ENCODE data around the gene SERPINI1. TPM values are rescaled to one million over a fixed set of nuclear protein-coding genes. Genes with fewer than 3 reads are reported as not detected.

Gene SERPINI1, protein sequence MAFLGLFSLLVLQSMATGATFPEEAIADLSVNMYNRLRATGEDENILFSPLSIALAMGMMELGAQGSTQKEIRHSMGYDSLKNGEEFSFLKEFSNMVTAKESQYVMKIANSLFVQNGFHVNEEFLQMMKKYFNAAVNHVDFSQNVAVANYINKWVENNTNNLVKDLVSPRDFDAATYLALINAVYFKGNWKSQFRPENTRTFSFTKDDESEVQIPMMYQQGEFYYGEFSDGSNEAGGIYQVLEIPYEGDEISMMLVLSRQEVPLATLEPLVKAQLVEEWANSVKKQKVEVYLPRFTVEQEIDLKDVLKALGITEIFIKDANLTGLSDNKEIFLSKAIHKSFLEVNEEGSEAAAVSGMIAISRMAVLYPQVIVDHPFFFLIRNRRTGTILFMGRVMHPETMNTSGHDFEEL
- 2.9 TPM for total RNA-seq

DNA sequence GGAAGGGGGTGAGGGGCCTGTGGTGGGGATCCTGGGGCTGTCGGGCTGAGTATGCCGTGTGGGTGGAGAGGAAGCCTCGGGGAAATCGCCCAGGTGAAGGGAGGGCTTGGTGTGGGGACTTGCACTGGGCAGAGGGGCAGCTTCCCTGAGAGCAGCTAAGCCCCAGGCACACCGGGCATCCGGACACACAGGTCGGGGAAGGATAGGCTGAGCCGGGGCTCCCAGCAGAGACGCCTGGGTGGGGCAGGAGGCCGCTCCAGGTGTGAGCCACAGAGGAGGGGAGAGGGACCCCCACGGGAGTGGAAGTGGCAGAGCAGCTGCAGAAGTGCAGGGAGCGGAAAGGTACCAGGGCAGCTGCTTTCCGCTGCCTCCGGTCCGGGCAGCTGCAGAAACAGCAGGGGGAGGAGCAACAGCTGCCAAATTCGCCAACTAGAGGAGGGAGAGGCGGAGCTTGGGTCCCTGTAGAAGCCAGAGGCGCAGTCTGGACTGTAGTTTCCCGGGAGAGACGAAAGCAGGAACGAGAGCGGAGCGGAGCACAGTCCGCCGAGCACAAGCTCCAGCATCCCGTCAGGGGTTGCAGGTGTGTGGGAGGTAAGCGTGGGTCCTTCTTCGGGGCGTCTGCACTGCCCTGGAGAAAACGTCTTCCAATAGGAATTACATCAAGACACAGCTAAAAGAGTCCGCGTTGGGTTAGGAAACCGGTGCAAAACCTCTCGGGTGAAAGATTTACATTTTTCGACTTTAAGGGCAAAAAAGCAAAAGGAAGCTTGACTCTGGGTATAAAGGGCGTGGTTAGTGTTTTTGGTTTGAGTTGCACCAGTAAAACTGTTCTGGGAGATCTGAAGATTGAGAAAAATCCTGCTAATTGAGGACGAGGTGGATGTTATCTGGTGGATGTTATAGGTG, at the start of gene SERPINI1:
TSS of gene SERPINI1 (plus strand) at position 489 of the 906 bp plus-strand sequence. CDS start 53,408 bp downstream, outside the sequence.
- DNase-seq (ENCODE audit: low spot score), result peak; percentile 91

DNA sequence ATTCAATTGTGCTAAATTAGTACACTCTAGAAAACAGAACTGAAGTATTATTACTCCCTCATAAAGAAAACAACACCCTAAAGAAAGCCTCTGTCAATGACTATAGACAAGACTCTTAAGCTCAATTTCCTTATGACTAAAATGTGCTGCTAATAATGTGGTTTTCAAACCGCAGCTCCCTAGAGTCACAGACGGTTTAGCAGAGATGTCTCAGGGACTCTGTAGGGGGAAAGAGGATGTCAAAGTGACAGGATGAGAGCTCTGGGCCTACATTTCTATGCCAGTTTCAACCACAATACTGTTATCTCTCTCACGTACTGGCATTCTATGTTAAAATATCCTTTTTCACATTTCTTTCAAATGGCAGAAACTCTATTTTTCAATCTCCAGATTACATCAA, 44.2 kb upstream of the SERPINI1 start:
- no peak for DNase-seq (ENCODE audit: low spot score)

DNA sequence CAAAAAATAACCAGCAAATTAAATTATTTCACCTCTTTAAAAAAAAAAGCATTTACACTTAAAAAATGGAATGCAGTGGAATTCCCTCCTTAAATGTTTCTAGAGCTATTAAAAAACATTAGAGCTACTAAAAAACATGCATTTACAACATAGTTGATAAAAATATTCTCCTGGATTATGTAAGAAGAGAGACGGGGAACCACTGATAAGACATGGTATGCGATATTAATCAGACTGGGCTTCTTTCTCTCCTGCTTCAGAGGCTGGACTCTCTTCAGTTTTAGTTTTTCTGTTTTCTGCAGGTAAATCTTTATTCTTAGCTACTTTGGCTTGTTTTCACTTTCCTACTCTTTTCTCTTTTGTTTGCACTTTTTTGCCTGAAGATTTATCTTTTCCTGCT, 41.4 kb upstream of the SERPINI1 start:
- DNase-seq (ENCODE audit: low spot score), result no peak

DNA sequence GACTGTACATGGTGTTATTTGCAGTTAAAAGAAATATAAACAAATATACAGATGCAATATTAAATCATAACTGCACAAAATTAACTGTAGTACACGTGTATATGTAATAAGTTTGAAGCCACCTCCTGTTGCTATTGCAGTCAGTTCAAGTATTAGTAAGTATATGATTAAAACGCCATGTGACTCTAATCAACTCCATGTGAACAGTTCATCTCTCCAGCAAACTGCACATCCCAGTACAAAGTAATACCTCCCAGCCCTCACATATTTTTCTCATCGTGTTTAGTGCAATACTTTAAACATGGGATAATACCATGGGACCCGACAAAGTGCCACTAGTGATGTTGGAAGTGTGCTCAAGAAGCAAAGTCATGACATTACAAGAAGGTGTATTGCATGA, 35.5 kb upstream of the SERPINI1 start:
- DNase-seq (ENCODE audit: low spot score), result no peak

DNA sequence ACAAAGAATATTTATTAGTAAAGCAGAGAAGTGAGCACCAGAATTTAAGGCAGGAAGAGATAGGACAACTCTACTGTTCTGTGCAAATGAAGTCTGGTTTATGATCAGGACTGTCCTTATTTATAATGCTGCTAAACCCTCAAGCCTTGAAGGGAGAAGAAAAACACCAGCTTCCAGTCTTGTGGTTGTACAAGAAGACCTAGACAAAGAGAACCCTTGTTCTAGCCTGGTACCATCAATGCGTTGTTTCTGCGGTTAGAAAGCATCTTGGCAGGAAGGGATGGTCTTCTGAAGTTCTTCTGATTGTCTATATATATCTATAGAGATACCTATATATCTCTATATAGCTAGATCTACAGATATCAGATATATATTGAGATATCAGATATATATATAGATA, 34.6 kb upstream of the SERPINI1 start:
- no peak for DNase-seq (ENCODE audit: low spot score)

DNA sequence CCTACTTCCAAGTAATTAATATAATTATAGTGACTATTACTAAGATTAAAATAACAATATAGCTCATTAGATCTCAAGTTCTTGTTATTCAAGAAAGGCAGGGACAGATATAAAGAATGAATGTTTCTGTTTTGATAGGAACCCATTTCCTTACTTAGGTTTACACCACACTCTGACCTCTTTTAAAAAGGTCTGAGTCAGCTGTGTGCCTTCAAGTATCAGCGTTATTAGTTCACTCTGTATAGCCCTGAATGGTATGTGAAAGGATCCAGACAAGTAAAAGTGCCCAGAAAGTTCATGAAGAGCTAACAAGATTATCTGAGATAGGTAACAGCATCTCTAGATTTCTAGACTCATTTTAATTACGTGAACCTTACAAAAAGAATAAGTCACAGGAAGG, 29.7 kb upstream of the SERPINI1 start:
- no peak for DNase-seq (ENCODE audit: low spot score)

DNA sequence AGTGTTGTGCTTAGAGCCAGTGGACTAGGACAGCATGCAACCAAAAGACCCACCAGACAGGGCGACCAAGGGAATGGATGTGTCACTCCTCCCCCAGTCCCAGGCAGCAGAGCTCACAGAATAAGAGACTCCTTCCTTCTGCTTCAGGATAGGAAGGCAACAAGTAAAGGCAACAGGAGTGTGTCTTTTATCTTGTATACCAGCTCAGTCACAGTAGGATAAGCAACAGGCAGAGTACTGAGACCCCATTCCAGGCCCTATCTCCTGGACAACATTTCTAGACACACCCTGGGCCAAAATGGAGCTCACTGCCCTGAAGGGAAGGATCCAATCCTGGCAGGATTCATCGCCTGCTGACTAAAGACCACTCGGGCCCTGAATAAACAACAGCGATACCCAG, 25.8 kb upstream of the SERPINI1 start:
- no peak for DNase-seq (ENCODE audit: low spot score)

DNA sequence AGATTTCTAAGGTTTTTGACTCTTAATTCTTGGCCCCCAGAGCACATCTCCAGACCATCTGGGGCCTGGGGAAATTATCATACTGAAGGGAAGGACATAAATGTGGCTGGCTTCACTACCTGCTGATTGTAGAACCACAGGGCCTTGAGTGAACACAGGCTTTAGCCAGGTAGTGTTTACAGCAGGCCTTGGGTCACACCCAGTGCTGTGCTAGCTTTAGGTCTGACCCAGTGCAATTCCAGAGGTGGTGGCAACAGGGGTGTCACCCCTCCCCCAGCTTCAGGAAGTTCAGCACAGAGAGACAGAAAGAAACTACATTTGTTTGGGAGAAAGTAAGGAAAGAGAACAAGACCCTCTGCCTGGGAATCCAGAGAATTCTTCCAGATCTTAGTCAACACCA, 25.0 kb upstream of the SERPINI1 start:
- no peak for DNase-seq (ENCODE audit: low spot score)

DNA sequence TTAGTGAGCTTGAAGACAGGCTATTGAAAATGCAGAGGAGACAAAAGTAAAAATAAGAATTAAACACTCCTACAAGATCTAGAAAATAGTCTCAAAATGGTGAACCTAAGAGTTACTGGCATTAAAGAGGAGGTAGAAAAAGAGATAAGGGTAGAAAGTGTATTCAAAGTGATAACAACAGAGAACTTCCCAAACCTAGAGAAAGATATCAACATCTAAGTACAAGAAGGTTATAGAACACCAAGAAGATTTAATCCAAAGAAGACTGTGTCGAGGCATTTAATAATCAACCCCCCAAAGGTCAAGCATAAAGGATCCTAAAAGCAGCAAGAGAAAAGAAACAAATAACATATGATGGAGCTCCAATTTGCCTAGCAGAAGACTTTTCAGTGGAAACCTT, 24.1 kb upstream of the SERPINI1 start:
- DNase-seq (ENCODE audit: low spot score), result no peak

DNA sequence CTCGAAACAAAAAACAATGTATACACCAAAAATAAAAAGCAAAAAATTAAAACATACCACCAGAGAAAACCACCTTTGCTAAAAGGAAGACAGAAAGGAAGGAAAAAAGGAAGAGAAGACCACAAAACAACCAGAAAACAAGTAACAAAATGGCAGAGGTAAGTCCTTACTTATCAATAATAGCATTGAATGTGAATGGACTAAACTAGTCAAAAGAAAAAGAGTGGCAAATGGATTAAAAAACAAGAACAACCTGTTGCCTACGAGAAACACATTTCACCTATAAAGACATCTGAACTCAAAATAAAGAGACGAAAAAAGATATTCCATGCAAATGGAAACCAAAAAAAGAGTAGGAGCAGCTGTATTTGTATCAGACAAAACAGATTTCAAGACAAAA, 23.1 kb upstream of the SERPINI1 start:
- no peak for DNase-seq (ENCODE audit: low spot score)

DNA sequence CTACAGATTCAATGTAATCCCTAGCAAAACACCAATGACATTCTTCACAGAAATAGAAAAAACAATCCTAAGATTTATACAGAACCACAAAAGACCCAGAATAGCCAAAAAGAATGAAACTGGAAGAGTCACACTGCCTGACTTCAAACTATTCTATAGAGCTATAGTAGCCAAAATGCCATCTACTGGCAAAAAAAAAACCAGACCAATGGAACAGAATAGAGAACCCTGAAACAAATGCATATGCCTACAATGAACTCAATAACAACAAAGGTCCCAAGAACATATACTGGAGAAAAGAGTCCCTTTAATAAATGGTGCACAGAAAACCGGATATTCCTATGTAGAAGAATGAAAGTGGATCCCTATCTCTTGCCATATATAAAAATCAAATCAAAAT, 20.6 kb upstream of the SERPINI1 start:
- no peak for DNase-seq (ENCODE audit: low spot score)

DNA sequence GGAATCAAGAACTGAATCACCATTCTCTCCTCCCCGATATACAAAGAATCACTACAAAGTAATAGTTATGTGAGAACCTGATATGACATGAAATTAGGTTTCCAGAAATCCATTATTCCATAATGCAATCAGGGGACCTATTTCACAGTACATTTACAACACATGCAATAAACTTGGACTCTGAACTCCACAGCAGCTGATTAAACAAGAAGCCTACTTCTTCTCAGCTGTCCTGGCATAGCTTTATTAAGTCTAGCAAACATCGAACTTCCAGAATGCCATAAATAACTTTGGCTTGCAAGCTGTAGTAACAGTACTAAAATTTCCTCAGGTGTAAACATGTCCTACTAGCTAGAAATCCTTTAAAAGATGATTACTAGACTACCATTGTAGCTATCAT, 18.6 kb upstream of the SERPINI1 start:
- DNase-seq (ENCODE audit: low spot score), result no peak

DNA sequence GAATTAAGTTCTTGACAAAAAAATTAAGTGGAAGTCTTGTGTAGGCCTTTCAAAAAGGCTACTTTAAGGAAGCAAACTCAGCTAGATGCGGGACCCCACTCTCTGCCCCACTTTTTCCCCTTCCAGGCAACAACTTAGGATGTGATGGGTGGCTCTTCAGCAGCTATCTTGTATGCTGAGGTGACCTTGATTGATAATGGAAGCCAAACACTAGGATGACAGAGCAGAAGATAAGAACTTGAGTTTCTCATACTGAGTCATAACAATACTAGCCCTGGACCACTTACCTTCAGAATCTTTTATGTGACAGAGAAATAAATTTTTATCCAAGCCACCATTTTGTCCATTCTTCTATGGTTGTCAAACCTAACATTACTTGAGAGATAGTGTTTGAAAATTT, 16.9 kb upstream of the SERPINI1 start:
- DNase-seq (ENCODE audit: low spot score), result no peak

DNA sequence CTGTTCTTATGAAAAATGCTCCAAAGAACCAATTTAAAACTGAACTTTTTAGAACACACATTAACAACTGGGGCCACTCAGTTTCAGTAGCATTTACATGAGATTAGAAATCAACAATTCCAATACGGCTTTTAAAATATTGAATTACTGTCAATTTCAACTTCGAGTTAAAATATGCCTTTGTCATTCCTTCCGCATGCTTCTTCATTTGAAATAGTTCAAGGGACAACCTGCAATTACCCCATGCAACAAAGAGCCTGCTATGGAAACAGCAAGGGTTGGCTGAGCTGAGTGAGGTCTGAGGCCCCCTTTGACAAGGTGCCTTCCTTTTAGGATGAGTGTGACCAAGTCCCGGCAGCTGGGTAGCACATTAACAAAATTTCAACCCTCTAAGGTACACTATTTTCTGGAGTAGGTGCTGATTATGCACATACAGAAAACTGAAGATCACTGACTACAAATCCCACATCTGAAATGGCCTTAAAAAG, 12.5 kb upstream of the SERPINI1 start:
- no peak for DNase-seq (ENCODE audit: low spot score)

DNA sequence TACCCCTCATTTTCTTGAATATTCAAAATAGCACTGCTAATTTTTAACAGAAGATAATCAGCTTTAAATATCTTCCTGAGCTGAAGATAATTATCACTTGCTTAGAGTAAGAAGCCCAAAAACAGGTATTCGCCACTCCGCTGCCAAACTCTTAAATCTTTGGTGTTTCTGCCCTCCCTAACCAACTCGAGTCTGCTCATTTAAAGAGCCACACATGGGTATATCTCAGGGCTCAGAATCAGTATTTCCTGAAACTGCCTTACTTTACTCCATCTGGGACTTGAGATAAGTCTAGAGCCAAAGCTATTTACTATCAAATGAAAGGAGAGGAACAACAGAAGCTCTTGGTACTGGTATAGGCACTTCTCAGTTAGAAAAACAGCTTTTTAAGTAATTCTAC, 11.6 kb upstream of the SERPINI1 start:
- no peak for DNase-seq (ENCODE audit: low spot score)

DNA sequence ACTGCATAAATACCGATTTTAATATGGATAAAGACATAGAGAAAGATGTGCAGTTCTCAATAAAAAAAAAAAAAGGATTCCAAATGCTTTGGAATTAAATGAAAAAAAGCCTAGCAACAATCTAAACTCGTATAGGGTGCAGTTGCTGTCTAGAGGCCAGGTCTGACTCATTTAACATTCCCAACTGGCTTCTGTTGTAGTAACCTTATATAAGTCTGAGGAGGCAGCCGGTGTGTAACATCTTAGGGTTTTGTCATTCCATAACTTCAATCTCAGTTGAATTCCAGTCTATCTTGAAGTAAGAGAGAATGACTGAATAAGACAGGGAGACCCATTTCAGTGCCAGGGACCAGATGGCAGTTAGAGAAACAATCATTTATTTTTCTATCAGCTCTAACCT, 7.3 kb upstream of the SERPINI1 start:
- no peak for DNase-seq (ENCODE audit: low spot score)

DNA sequence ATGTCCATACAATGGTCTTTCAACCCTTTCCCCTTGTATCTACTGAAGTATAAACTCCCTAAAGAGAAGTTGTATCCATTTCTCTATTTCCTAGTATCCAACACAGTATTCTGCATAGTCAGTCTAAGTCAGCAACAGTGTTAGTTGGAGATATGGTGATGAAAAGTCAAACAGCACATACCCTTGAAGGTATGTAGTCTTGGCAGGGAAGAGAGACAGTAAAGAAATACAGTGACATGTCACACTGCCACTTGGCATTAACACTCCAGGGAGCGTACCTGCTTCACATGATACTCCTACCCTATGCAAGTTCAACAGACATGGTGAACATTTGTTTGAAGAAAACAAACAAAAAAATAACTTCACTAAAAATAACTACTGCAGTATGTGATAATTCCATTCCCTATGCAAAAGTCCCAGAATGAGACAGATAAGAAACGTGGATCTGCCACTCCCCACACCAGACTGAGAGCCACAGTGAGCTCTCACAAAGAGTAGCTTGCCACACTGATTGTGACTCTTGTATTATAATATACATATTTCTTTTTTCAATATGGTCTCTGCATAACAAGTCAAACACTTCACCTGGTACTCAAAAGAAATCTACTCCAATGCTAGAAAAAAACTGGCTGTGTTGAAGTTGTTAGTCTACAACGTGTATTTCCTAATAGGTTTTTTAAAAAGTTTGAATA, 6.7 kb upstream of the SERPINI1 start:
- DNase-seq (ENCODE audit: low spot score), result no peak

DNA sequence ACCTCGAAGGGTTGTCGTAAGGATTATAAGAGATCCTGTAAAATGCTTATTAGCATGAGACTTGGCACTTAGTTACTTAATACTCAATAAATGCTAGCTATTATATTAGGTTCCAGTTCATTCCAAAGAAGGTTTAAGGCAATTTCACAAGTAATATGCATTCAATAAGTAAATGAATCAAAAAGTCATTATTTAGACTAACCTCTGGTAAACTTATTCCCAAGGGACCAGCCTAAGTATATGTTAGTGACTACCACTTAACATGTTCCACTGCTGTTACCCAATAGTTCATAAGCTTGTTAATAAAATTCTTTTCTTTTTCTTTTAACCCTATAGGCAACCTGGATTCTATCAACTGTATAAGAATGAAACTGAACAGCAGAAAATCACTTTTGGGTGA, 5.9 kb upstream of the SERPINI1 start:
- DNase-seq (ENCODE audit: low spot score), result no peak

DNA sequence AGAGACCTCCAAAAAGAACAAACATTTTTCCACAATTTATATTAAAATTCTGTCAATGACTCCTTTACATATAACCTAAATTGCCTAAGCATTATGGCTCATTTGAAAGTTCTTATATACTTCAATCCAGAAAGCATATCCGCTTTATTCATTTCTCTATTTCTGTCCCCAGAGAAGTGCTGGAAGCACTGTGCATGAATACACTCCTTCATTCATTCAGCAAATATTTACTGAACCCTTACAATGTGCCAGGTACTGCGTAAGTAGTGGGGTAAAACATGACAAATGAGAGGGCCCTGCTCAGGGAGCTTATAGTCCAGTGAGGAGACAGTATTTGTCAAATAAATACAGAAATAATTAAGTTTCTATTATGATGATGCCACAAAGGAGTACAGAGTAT, 4.1 kb upstream of the SERPINI1 start:
- DNase-seq (ENCODE audit: low spot score), result no peak

DNA sequence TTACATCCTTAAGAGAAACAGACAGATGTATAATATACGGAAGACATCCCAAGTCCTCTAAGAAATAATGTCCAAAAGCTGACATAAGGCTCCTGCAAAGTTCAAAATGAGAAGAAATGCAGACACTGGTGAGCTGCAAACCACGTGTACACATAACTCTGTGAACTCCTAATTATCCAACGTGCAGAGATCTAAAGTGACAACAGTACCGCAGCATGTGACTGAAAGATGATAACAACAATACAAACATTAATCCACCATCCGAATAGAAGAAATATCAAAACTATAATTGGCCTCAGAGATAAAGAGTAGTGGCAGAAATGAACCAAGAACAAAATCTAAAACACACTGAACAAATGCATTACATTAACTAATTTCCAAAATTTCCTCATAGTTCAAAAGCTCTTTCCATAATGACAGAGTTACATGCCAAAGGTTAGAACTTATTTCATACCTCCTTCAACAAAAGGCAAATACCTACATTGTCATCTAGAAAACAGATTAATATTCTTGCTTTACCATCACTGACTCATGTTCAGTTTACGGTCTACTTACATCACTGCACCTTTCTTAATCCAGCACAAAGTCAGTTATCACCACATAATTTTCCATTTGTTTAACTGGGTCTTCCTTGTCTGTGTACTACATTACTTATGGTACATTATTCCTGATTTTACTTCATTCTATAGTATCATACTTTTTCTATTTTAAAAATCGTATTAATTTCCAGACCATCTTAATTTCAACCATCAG, 3.0 kb upstream of the SERPINI1 start:
- no peak for DNase-seq (ENCODE audit: low spot score)

DNA sequence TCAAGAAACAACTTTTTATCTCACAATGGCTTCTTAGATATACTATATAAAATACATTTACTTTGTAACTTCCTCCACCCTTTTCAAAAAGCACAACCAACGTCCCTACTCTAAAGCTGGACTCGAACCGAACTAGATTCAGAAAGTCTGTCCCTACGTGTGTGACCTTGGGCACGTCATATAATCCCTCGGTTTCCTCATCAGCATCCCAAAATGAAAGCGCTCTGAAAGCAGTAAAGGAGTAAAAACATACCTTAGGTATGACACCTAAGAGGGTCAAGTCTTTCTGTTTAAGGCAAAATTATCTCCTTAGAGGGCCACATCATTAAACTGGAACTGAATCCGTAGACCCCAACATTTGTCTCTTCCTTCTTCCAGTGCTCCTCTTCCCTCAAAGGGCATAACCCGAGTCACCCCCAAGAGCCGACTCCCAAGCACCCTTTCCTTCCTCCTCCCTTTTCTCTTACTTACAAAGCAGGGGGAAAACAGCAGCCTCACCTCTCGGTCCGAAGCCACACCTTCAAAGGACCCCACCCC, 1.5 kb upstream of the SERPINI1 start:
- no peak for DNase-seq (ENCODE audit: low spot score)
